Sigmoid colon (tissue), 7 donors: Measurements from ENCODE around the gene C14orf93. TPM values are rescaled to one million over a fixed set of nuclear protein-coding genes. Genes with fewer than 3 reads are reported as not detected.

Experiments used
- DNase-seq: peaks from one replicate; pipeline ENCODE4 v3.0.0-alpha.2; 2019
- H3K27ac ChIP-seq, 4 donors: fragments of 200-600 bp; sonication (generic); one replicate each; pipeline ENCODE4 v1.5.1; 2016 to 2019; ENCODE audit warnings: mild to moderate bottlenecking in 1 of 4
- H3K27me3 ChIP-seq, 3 donors: fragments of 200-600 bp; sonication (generic); one replicate each; pipeline ENCODE4 v1.5.1; 2019; ENCODE audit warnings: mild to moderate bottlenecking in 1 of 3
- H3K36me3 ChIP-seq, 4 donors: fragments of 200-600 bp; sonication (generic); one replicate each; pipeline ENCODE4 v1.5.1; 2016 to 2019
- H3K4me1 ChIP-seq, 4 donors: fragments of 200-600 bp; sonication (generic); one replicate each; pipeline ENCODE4 v1.5.1; 2017 to 2019
- H3K4me3 ChIP-seq, 4 donors: fragments of 200-600 bp; sonication (generic); one replicate each; pipeline ENCODE4 v1.5.1; 2017 to 2019; ENCODE audit warnings: mild to moderate bottlenecking in 2 of 4, moderate library complexity in 1 of 4
- H3K9me3 ChIP-seq, 4 donors: fragments of 200-600 bp in 3 of 4; sonication (generic) in 3 of 4; one replicate each; pipeline versions ENCODE4 v1.5.1 to v1.6.1; 2013 to 2019
- CTCF ChIP-seq, 4 experiments: fragments of 450-650 bp in 3 of 4; fragments of 200-600 bp in 1 of 4; IDR thresholded peaks; one replicate each; pipeline ENCODE4 v1.5.1; 2016 to 2019; ENCODE audit warnings: antibody characterized with exemption in 4 of 4, mild to moderate bottlenecking in 3 of 4, moderate library complexity in 2 of 4
- EP300 ChIP-seq, 4 donors: sonication (generic); formaldehyde crosslinking; IDR thresholded peaks; one replicate each; pipeline ENCODE4 v1.6.1; 2017; ENCODE audit warnings: antibody characterized with exemption in 4 of 4
- POLR2A ChIP-seq, 2 donors: fragments of 450-650 bp; IDR thresholded peaks; one replicate each; pipeline ENCODE4 v1.6.1; 2016; ENCODE audit warnings: antibody characterized with exemption in 2 of 2, mild to moderate bottlenecking in 2 of 2, moderate library complexity in 2 of 2
- POLR2AphosphoS5 ChIP-seq, 4 donors: sonication (generic); formaldehyde crosslinking; IDR thresholded peaks; one replicate each; pipeline ENCODE4 v1.6.1; 2017; ENCODE audit warnings: antibody characterized with exemption in 4 of 4
- WGBS, 2 donors: extraction: QIAGEN DNeasy Blood & Tissue Kit; methylation state at CpG; one replicate each; pipeline ENCODE4 v1.1.7; 2013; 5-methylcytosine and 5-hydroxymethylcytosine counted together
- intact Hi-C: fragments of 100-400 bp; cut with DNase I; formaldehyde crosslinking; loops from one replicate; pipeline ENCODE4 v1.15.1; 2023
- polyA plus RNA-seq, 3 donors: library from polyadenylated mRNA; stranded (reverse); fragments of 200-250 nt; gene quantifications; one replicate each; pipeline ENCODE4 v1.2.3, GENCODE V29; 2013
- total RNA-seq, 4 donors: library from RNA; depleted of rRNA; stranded (reverse); fragments of >200 nt; gene quantifications; one replicate each; pipeline ENCODE4 v1.1.0, GENCODE V29; 2016
- donor health status: healthy with polysubstance abuse.
- donor health status: Bipolar disorder and iron deficiency.
- donor health status: healthy.

The C14orf93 gene
- total RNA-seq (10 to 100 TPM in 3 of 4 donors, 1 to 10 TPM in 1; 8.9 to 19.9 (median 12.9) TPM), polyA plus RNA-seq (10 to 100 TPM in 2 of 3 donors, 1 to 10 TPM in 1; 7.4 to 11.9 (median 10.2) TPM)

- Histone ChIP-seq H3K4me1 (peaks cover 0 to 25% (median 13%) of the 10 kb centered on the region in 4 donors), H3K36me3 (no peaks in the 10 kb centered on the region), H3K4me3 (peak within 1 kb of the TSS; percentile 27 to 58 (median 56)), H3K27ac (peak within 1 kb of the TSS; percentile 75 to 86 (median 84)), H3K27me3 (no peaks in the 10 kb centered on the region), H3K9me3 (no peaks in the 10 kb centered on the region)
- DNase-seq, result peak; percentile 92
- TF ChIP-seq POLR2A (IDR thresholded peaks at IDR 0.05) (no peak), CTCF (IDR thresholded peaks at IDR 0.05) (no peak), EP300 (IDR thresholded peaks at IDR 0.05) (no peak), POLR2AphosphoS5 (IDR thresholded peaks at IDR 0.05) (peak in 3 of 4 donors; percentile 28 to 67 (median 55))
- intact Hi-C loops, result loop anchor here (5.0 kb wide), 1 partner anchor 47 kb away; the partner anchor contains the start of gene CDH24
- WGBS, 2 donors, result 1 to 2% methylated on average over 40 of the region's 40 CpGs
Observed at GRCh38 chr14:23009939-23010726, at the start of gene C14orf93. Gene C14orf93, minus strand, starts transcription at chr14:23010143. Its CDS starts 11,120 bp downstream, at chr14:22999023.

DNA sequence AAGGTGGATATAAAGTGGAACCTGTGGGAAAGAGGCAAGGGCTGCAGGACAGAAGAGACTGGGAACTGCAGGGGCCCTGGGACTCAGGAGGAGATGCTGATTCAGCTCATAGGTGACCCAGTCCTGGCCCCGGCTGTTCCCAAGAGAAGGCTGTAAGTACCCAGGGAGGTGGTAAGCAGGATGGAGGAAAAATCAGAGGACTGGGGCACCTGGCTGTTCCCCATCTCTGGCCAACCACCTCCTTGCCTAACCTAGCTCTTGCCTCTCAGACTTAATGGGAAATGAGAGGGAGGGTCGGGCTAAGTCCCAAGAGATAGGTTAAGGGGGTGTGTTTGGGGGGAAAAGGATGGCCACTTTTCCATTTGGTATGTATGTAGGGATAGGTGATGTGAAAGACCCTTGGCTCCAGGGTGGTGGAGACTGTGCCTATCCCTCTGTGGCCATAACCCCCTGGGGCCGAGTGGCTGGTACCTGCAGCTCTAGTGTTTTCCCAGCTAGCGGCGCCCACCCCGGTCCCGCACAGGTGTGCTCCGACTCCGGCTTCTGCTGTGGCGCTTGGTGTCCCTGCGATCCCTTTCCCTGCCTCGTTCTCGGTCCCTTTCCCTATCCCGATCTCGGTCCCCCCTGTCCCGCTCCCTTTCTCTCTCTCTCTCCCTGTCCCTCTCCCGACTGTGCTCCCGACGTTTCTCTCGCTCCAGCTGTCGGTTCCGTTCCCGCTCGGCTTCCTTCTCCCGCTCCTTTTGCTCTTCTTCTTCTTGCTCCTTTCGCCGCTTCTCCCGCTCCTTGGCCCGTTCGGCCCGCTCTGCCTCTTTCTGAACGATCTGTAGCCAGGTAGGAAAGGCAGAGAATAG lies 48.9 kb upstream of the C14orf93 start:
- DNase-seq, result no peak
- peaks cover 0 to 35% (median 29%) of the 10 kb centered on the region in 4 donors for H3K4me1 ChIP-seq

DNA sequence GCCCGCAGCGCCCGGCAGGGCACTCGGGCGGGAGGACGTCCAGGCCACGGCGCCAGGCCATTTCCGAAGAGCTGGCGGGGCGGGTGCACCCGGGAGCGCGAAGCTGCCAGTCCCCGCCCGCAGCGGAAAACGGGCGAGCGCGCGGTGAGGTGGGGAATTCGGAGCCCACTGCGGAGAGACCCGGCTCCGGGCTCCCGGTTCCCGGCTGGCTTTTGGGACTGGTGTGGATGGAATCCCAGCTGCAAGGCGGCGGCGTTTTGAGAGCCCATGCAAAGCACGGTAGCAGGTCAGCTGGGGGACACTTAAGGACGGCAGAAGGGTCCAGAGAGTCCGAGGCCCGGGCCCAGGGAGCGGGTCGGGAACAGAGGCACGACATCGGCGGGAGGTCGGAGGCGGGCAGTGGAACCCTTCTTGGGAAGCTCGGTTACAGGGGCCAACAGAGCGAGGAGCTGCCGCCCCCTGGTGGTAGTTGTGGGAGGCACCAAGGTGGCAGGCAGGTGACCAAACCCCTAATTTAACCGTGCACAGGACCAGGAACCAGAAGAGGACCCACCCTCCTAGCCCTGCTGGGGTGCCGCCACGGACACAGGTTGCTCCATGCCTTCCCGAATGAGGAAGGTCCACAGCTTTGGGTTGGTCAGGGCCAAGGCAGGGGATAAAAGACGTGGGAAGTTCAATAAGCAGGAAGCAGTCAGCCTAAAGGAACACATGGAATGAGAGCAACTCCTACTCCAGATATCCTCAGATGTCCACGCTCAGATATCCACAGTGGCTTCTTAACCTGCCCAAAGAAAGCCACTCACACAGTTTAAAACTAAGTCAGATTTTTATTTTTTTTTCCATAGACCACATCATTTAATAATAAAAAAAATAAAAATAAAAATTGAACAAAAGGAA lies 48.1 kb upstream of the C14orf93 start:
- TF ChIP-seq POLR2A (IDR thresholded peaks at IDR 0.05) (no peak), POLR2AphosphoS5 (IDR thresholded peaks at IDR 0.05) (peak in 3 of 4 donors; percentile 15 to 65 (median 59)), CTCF (IDR thresholded peaks at IDR 0.05) (peak; percentile 89 to 96 (median 94)), EP300 (IDR thresholded peaks at IDR 0.05) (no peak)
- Histone ChIP-seq H3K27ac (peak overlapping the region; percentile 80 to 91 (median 84)), H3K27me3 (no peaks in the 10 kb centered on the region), H3K4me3 (peak overlapping the region; percentile 48 to 77 (median 68)), H3K9me3 (no peaks in the 10 kb centered on the region), H3K36me3 (peaks cover 30 to 48% (median 41%) of the 10 kb centered on the region in 4 donors), H3K4me1 (peaks cover 0 to 35% (median 29%) of the 10 kb centered on the region in 4 donors)
- intact Hi-C loops, result loop anchor here (1.0 to 5.0 kb wide), 2 partner anchors 51 to 72 kb away; no protein-coding TSS in a partner anchor
- peak; percentile 94 for DNase-seq
- 1 to 2% methylated on average over 51 of the region's 51 CpGs for WGBS, 2 donors

More for the DNA sequence above, 48.9 kb upstream of the C14orf93 start:
- Histone ChIP-seq H3K9me3 (no peaks in the 10 kb centered on the region), H3K4me3 (no peak overlapping the region), H3K36me3 (peaks cover 37 to 56% (median 49%) of the 10 kb centered on the region in 4 donors), H3K27me3 (no peaks in the 10 kb centered on the region), H3K27ac (peak overlapping the region in 3 of 4 donors; percentile 83 to 91 (median 86))
- intact Hi-C loops, result loop anchor here (1.0 to 5.0 kb wide), 2 partner anchors 52 to 73 kb away; no protein-coding TSS in a partner anchor
- TF ChIP-seq CTCF (IDR thresholded peaks at IDR 0.05), result no peak
- TF ChIP-seq POLR2AphosphoS5 (IDR thresholded peaks at IDR 0.05), result peak in 1 of 4 donors; percentile 11
- TF ChIP-seq POLR2A (IDR thresholded peaks at IDR 0.05), result no peak
- 89 to 93% methylated on average over 32 of the region's 32 CpGs for WGBS, 2 donors
